GM19351 (cell line): Measurements from ENCODE around the gene CMTM2.
"Not testable (repeated sequence)": the region's sequence is repeated elsewhere in the genome, so short reads cannot be mapped to it uniquely, and the experiment has no call there.

Experiments used
- ATAC-seq: cut with Tn5 transposase; IDR thresholded peaks from one replicate; pipeline ENCODE4 v1.9.1; 2021; ENCODE audit warnings: mild to moderate bottlenecking, moderate library complexity; ENCODE audit not compliant: unreplicated experiment

Gene CMTM2

GRCh38 chr16:66552286-66553177, 26.7 kb upstream of the CMTM2 start, which contains the start of gene CKLF:
TSS of gene CKLF (plus strand) at chr16:66552576. CDS start at chr16:66552716, 140 bp downstream.
- peak; percentile 68 for ATAC-seq

DNA sequence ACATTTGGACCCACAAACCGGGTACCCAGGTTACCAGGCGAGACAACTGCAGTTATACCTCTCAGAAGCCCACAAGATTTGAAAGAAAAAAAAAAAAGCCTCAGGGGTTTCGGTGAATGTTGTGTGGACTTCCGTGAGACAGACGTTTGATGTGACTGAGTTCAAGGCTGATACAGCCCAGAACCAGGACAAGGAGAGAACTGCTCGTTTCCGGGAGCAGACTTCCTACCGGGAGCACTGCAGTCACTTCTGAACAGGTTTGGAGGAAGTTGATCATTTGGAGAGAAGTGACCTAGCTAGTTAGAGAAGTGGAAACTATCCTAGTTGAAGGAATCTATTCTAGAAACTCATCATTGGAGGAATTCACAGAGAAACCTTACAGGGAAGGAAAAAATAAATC, 26.0 kb upstream of the CMTM2 start:
- ATAC-seq, result no peak

GRCh38 chr16:66554021-66554420, 25.2 kb upstream of the CMTM2 start:
- no peak for ATAC-seq

GRCh38 chr16:66554495-66554894, 24.8 kb upstream of the CMTM2 start:
- no peak for ATAC-seq

DNA sequence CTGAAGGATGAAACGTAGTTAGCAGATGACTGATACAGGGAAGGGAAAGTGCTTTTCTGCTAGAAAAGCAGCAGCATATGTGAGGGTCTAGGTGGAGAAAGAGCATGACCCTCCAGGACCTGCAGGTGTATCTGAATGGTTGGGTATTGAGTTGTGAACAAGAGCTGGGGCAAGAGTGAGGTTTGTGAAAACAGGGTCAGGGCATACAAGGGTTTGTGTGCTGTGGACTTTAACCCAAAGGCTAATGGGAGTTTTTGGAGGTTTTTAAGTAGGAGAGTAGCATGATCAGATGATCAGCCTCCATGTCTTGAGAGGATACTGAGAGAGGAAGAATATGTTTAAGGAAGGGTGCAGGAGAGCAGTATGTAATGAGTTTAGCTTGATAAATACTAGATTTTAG, 19.2 kb upstream of the CMTM2 start:
- no peak for ATAC-seq

DNA sequence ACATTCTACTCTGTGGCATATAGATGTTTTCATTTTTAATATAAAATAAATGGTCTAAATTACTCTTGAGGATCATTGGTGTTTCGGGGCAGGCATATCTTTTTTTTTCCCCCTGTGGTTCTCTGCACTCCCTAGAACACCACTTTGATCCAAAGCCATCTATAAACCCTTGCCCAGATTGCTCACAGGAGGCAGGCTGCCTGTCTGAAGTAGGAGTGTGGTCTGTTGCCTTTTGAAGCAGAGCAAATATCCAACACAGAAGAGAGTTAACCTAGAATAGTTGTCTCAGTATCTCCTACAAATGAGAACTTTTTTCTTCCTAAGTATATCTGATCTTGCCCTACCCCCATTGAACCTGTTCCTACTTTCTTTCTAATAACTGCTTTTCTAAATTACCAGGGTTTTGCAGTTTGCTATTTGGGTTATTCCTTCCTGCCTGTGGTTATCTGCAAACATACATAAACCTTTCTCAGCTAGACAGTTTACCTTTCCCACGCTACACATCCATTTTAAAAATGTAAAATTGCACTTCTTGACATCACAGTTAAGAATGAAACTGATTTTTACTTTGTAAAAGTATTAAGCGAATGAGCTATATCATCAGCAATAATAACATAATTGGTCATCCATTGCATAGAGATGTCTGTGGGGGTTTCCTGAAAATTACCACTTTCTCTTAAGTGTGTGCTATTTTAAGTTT, 17.7 kb upstream of the CMTM2 start:
- no peak for ATAC-seq

GRCh38 chr16:66562409-66562808, 16.9 kb upstream of the CMTM2 start:
- no peak for ATAC-seq

DNA sequence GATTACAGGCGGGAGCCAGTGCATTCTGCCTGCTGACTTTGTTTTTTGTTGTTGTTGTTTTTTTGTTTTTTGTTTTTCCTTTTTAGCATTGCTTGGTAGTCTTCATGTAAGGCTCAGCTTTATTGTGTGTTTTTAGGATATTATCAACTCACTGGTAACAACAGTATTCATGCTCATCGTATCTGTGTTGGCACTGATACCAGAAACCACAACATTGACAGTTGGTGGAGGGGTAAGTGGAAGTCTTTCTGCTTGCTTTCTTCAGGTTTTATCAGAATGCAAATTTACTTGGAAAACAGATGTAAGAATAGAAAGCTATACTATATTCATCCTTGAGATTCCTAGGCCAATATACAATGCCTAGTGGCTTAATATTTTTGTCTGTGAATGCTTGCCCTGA, 16.3 kb upstream of the CMTM2 start:
- ATAC-seq, result no peak

GRCh38 chr16:66563574-66564334, 15.5 kb upstream of the CMTM2 start:
- ATAC-seq, result no peak

GRCh38 chr16:66566051-66566901, 13.0 kb upstream of the CMTM2 start, which contains the start of gene CMTM1:
TSS of gene CMTM1 (plus strand) at chr16:66566439. CDS start at chr16:66566514, 75 bp downstream.
- no peak for ATAC-seq

GRCh38 chr16:66567270-66567669, 12.0 kb upstream of the CMTM2 start:
- ATAC-seq, result not testable (repeated sequence)

DNA sequence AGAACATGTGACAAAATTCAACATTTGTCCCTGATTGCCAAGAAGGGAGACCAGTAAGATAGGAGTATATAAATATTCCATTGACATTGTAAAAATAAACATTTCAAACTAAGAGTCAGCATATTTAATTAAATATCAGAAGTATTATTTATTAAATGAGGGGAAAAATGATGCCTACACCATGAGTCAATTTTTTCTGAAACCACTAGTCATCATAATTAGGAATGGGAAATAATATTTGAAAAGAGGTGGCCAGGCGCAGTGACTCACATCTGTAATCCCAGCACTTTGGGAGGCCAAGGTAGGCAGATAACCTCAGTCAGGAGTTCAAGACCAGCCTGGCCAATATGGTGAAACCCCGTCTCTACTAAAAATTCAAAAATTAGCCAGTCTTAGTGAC, 10.9 kb upstream of the CMTM2 start:
- ATAC-seq, result no peak

GRCh38 chr16:66569131-66569530, 10.1 kb upstream of the CMTM2 start:
- no peak for ATAC-seq

DNA sequence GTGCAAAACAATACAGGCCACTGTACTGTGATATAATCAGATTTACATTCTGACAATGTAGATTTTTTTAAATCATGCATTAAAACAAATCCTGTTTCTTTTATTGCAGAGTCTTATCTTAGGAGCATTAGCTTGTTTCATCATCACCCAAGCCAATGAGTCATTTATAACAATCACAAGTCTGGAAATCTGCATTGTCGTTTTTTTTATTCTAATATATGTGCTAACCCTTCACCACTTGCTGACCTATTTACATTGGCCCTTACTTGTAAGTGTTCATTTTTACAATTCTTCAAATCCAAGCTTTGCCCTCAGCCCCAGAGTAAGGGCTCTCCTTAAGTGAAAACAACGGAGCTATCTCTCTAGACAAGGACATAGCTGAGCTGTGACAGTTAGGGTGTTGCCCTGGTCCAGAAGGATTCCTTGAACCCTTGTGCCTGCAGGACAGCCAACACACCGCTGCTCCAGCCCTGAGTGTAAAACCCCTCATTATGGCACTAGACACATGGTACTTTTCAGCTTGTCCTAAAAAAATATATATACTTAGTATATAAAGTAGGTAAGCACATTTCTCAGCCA, 9.3 kb upstream of the CMTM2 start:
- no peak for ATAC-seq

DNA sequence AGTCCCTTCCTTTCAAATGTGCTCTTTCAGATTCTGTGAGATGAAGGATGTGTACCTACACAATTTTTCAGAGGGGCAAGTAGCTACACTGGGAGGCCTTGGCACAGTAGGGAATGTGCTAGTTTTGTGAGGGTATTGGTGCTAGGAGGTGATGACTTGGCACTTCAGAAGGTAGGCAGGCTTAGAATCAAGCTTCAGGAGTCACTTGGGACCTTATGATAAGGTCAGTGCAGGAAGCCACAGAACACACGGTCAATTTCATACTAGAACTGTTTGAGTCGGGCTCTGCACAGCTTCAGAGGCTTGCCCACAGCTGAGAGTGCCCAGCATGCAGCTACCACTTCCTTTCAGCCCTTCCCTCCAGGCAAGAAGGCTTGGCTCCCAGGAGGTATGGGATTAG, 6.9 kb upstream of the CMTM2 start:
- ATAC-seq, result no peak

DNA sequence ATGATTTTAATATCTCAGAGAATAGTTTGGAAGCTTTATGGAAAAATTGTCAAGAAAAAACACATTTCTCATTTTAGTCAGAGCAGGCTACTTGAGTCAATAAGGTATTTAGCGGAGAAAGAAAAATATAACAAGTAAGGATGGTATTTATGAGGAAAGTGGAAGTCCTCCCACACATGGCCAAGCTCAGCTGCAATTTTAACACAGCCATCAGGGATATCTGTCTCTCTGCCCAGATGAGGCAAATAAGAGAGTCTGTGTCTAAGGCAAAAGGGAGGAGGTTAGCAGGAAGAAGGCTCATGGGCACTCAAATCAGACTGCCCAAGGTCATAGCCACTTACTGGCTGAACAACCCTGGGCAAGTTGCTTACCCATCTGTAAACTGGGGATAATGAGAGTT, 5.2 kb upstream of the CMTM2 start:
- no peak for ATAC-seq

GRCh38 chr16:66574531-66574930, 4.7 kb upstream of the CMTM2 start:
- no peak for ATAC-seq

DNA sequence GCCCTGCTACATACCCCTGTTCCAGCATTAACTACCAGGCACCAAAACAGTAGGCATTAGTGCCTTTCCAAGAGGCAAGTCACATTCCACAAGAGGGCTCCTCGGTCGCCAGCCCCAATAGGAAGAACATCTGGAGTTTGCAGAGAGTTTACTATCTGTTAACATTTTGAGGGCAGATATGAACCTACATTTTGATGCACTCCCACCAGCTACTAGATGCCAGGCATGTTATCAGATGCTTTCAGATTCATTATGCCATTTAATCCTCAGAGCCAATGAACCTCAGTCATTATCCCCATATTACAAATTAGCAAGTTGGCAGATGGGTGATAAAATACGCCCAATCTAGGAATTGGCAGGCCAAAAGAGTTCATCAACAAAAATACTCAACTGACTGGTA, 4.2 kb upstream of the CMTM2 start:
- ATAC-seq, result no peak

DNA sequence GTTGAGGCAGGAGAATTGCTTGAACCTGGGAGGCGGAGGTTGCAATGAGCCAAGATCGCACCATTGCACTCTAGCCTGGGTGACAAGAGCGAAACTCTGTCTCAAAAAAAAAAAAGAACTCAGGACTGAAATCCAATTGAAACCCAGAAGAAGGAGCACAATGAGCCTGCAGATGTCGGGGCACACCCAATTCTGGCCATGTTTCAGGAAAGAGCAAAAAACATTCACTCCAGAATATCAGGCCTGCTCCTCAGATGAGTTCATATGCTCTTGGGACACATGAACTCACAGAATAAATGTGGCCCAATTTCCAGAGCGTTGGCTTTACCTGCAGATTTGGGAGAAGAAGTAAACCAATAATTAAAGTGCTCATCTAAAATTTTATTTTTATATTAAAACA, 3.0 kb upstream of the CMTM2 start:
- no peak for ATAC-seq

GRCh38 chr16:66580605-66581209, 1.4 kb downstream of the CMTM2 start:
- no peak for ATAC-seq
